Measurements from ENCODE around the gene NEXMIF.
"Not testable (repeated sequence)": the region's sequence is repeated elsewhere in the genome, so short reads cannot be mapped to it uniquely, and the experiment has no call there.

The NEXMIF gene

DNA sequence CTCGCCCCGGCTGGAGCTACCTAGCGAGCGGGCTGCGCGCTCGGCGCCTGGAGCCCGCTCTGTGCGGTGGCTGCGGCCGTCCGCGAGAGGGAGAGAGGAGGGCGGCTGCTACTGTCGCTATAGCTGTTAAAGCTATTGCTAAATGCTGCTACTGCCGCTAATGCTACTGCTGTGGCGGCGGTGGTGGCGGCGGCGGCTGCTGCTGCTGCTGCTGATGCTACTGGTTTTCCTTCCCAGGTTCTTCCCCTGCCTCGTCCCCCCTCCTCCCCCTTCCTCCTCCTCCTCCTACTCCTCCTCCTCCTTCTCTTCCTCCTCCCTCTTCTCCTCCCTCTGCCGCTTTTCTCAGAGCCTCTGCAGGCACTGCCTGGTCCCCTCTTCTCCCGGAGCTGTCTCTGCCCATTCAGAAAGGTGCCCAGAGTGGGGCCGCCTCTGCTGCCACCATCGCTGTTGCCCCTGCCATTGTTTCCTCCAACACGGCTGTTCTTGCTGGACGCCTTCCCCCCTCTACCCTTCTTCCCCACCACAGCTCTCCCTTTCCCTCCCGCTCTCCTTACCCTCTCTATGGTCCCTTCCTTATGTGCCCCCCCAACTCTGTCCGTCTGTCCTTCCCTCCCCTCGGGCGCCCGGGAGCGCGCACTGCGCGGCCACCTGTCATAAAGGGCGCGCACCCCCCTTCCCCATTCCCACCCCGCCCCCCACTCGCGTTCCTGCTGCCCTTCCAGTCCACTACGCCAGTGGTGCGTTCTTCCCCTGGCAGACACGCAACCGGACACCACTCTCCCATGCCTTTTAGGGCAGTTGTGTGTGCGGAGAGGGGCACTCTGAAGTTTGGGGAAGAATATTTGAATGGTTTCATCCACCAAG is at the start of gene NEXMIF:
Gene NEXMIF, minus strand, starts transcription at position 228 of the 864 bp plus-strand sequence.
- peak; percentile 71 for DNase-seq

DNA sequence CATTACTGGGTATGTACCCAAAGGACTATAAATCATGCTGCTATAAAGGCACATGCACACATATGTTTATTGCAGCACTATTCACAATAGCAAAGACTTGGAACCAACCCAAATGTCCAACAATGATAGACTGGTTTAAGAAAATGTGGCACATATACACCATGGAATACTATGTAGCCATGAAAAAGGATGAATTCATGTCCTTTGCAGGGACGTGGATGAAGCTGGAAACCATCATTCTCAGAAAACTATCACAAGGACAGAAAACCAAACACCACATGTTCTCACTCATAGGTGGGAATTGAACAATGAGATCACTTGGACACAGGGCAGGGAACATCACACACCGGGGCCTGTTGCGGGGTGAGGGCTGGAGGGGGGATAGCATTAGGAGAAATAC is 36.7 kb upstream of the NEXMIF start:
- DNase-seq = not testable (repeated sequence)

DNA sequence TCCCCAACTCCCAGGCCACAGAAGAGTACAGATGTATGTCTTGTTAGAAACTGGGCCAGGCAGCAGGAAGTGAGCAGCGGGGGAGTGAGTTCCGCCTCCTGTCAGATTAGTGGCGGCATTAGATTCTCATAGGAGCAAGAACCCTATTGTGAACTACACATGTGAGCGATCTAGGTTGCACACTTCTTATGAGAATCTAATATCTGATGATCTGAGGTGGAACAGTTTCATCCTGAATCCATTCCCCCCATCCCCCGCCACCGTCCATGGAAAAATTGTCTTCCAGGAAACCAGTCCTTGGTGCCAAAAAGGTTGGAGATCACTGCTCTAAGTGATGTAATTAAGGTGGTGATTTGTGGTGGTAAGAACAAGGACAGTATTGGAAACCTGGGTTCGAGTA is 24.5 kb upstream of the NEXMIF start:
- DNase-seq = no peak

DNA sequence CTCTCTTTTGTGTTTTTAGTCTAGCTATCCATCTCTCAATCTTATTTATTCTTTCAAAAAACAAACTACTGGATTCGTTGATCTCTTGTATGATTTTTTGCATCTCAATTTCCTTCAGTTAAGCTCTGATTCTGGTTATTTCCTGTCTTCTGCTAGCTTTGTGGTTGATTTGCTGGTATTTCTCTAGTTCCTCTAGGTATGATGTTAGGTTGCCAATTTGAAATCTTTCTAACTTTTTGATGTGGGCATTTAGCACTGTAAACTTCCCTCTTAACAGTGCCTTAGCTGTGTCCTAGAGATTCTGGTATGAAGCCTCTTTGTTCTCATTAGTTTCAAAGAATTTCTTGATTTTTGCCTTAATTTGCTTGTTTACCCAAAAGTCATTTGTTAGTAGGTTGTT is 15.2 kb upstream of the NEXMIF start:
- DNase-seq = no peak

DNA sequence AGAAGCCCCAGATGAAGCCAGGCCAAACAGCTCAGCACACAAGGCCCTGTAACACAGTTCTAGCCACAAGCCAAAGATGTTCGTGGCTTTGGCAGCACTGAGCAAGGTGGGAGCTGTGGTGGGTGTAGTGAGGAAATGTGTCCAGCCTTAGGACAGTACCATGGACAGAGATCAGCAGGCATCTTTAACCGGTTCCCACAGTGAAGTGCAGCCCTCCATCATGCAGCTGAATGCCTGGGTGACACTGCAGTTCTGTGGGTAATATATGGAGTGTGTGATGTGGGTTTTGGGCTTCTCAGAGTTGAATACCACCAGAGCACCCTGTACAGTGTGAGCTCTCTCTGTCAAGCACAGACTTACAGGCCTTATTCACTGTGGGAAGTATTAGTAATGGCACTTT is 6.0 kb upstream of the NEXMIF start:
- peak; percentile 21 for DNase-seq

DNA sequence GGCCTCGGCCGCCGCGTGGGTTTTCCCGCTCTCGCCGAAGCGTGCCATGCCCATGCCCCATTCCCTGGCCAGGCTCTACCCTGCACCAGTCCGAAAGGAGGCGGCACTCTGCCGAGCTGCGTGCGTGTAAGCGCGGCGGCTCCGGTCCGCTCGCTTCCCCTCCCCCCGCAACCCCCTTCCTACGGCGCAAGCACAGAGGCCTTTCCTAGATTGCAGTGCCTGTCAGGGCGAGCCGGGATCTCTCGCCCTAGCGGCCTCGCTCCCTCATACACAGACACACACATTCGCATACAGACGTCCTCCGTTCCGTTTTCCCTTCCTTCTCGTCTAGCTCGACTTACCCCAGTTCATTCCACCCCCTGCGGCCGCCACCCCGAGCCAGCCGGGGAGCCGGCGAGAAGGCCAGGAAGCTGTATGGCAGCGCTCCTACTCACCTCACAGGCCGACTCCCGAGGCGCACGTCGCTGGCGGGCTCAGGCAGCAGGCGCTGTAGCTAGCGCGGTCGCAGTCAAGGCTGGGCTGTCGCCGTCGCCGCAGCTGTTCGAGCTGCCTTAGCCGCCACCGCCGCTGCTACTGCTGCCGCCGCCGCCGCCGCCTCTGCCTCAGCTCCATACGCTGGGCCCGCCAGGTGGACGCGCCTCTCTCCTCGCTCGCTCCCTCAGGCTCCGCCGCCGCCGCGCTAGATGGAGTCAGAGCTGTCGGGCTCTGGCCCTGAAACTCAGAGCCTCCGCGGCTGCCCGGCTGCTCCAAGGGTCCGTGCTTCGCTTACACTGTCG is 615 bp downstream of the NEXMIF start:
- DNase-seq = peak; percentile 58

DNA sequence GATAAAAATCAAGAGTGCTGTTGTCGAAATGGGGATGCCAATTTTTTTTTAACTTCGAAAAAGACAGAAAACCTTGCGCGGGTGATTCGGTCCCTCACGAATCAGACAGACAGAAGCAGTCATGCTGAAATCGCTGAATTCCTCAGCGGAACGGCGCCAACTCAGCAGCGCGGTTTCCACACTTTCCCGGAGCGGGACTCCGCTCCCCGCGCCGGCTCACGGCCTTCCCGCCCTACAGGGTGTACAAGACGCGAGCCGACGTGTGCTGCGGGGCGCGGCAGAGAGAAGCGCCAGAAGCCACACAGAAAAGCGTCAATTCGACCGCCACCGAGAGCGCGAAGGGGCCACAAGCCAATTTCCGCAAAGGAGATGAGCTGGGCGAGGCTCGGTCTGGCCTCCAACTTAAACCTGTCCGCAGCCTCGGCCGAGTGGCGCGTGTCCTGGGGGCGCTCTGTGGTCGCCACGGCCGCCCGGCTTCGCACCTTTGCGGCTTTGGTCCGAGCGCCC is 1.3 kb downstream of the NEXMIF start:
- peak; percentile 4 for DNase-seq

DNA sequence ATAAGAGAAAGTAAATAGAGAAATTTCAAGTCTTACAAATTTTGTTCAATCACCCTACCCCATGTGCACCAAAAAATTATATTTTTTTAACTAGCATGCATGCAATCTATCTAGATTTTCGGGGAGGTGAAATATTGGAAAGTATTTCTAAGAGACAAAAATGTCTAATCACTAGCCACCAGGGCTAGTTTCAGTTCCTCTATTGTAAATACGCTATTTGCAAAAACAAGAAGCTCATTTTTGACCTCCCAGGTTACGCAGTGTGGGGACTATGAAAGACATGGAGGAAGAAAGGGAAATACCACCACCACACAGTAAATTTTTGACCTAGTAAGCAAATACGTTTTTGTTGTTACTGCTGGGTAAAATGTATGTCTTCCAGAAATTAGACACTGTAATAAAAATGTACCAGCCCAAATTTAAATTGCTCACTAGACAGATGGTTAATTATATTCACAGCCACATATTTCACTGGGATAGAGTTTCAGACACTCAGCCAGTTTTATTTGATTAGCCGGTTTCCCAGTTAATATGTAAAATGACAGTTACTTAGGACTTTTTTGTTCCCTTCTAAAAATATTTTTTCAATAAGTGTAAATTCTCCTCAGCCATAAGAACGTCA is 2.2 kb downstream of the NEXMIF start:
- DNase-seq = peak; percentile 1

DNA sequence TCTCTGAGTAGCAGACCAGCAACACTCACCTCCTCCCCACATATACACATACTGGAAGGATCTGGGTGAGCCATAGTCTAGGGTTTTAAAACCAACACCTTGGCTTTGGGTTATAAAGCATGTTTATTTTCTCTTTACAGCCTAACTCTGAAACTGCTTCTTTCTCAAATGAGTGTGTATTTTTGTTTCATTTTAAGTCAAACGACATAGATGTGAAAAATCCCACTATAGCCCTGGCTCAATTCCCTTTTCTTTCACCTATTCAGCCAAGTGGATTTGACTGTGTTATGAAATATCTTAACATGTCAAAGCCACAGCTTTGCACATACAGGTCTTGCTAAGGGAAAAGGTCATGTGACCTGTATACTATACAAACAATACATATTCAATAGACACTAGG is 13.8 kb downstream of the NEXMIF start:
- no peak for DNase-seq

DNA sequence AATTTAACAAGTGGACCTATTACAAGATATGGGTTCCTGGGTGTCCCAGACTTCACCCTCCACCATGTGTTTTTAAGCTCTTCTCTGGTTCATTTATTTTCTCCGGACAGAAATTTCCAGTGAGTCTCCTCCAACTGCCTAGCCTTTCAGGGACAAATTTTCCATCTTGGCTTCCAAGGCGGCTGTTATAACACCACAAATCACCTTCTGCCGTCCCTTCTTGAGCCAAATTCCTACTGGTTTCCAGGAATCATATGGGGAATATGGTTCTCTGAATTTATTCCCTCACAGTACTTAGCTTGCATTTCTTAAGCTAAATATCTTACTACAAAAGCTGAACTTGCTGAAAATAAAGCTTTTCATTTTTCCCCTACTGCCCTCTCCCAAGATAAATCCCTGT is 18.8 kb downstream of the NEXMIF start:
- DNase-seq = no peak

DNA sequence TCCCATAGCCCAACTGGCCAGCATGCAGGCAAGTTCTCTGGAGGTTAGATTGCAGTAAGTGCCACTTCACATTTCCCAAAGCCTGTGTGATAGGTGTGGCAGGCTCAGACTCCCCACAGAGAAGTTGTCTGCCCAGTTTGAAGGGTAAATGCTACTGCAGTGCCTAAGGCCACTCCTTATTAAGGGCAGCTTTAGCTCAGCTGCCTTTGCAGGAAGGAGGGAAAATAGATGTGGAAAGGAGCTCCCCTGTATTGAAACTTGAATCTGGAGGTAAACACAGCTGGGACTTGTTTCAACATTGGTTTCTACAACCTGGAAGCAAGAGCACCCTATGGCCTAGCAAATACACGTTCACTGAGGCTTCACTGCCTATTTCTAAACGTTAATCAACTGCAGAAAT is 22.4 kb downstream of the NEXMIF start:
- no peak for DNase-seq

DNA sequence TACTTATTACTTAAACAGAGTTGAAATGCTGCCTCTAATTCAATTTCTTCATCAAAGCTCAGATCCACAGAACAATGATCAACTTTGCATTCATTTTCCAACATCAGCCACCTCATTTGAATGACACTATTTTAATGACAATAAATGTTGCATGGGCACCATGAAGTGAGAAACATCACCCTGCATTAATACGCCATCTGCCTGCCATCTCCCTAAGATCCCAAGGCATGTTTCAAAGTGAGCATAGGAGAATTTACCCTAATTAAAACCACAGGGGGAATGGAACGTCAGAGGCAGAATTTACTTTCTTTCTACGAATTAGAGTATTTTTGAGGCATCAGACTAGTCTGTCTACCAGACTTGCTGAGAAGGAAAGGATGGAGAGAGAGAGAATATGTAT is 32.7 kb downstream of the NEXMIF start:
- no peak for DNase-seq

DNA sequence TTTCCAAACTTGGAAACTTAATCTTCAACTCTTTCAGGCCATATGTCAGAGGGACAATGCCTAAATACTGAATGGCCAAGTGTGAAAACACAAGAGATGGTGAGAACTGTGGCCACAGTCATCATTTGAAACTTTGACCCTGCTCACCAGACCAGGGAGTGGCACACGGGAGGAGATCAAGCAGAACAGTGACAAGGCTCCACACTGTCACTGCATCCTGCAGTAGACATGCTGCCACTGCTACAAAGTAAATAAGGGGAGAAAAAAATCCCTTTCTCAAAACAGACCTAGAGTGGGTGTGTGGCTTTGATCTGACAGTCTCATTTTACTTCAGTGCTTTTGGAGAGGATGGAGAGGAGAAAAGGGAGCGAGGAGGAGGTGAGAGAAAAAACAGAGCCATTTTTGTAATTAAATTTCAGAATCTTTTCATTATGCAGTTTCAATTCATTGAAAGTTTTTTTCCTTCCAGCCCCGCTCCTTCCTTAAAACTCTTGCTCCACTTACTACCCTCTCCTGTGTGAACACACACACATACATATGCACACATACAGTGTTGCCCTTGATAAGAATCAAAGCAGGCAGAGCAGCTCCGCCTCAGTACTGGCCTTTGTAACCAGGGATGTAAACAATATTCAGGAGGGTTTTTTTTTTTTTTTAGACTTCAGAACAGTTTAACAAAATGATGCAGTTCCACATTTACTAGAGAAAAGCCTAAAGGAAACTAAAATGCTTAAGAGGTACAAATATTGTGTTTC is 34.4 kb downstream of the NEXMIF start:
- no peak for DNase-seq

DNA sequence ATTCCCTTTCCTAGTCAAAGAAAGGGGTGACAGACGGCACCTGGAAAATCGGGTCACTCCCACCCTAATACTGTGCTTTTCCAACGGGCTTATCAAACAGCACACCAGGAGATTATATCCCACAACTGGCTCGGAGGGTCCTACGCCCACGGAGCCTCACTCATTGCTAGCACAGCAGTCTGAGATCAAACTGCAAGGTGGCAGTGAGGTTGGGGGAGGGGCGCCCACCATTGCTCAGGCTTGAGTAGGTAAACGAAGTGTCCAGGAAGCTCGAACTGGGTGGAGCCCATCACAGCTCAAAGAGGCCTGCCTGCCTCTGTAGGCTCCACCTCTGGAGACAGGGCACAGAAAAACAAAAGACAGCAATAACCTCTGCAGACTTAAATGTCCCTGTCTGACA is 42.9 kb downstream of the NEXMIF start:
- DNase-seq = not testable (repeated sequence)

DNA sequence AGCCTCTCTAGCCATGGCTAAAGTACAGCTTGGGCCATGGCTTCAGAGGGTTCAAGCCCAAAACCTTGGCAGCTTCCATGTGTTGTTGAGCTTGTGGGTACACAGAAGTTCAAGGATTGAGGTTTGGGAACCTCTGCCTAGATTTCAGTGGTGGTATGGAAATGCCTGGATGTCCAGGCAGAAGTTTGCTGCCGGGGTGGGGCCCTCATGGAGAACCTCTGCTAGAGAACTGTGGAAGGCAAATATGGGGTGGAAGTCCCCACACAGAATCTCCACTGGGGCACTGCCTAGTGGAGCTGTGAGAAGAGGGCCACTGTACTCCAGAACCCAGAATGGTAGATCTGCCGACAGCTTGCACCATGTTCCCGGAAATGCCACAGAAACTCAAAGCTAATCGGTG is 59.5 kb downstream of the NEXMIF start:
- DNase-seq = no peak

DNA sequence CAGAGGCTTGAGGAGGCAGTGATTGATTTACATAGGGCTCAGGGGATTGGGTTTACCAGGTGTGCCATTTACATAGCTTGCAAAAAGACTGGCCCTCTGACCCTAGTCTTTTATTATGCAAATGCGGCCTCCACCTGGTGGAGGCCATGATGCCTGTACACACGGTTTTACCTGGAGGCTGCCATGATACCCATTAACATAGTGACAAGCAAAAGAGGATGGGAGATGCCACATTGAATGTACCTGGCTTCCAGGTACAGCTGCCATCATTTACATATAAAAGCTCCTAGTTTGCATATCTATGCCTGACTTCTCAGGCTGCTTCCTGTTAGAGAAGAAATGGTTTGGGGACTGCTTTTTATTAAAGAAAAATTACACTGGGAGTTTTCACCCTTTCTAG is 72.0 kb downstream of the NEXMIF start:
- DNase-seq = no peak

DNA sequence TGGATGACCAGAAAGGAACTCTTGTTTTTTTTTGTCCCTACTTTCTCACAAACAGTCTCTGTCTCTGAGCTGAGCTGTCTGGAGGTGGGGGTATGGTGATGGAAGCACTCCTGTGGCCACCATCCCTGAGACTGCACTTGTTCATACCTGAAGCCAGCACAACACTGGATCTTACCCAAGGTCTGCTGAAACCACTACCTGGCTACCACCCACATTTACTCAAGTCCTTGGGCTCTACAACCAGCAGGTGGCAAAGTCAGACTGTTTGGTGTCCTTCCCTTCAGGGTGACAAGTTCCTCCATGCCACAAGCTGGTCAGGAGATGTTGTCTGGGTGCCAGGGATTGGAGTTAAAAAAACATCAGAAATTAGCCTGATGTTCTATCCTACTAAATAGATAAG is 89.7 kb downstream of the NEXMIF start:
- DNase-seq = no peak

DNA sequence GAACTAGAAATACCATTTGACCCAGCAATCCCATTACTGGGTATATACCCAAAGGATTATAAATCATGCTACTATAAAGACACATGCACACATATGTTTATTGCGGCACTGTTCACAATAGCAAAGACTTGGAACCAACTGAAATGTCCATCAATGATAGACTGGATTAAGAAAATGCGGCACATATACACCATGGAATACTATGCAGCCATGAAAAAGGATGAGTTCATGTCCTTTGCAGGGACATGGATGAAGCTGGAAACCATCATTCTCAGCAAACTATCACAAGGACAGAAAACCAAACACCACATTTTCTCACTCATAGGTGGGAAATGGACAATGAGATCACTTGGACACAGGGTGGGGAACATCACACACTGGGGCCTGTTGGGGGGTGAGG is 105.5 kb downstream of the NEXMIF start:
- not testable (repeated sequence) for DNase-seq

DNA sequence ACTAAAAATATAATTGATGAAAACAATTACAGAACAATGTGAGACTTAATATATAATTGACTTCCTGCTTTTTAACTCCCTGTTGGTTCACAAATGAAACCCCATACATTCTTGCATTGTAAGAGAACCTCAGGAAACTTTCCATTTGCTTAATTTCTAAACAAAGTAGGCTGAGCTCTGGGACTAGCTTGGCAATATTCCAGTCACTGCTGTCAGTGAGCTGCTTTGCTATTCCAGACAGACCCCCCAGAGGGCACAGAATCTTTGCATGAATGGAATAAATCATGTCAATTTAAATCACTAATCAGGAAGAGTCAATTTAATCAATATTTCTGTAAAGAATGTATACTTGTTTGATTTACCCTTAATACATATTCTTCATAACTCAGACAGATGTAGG is 110.6 kb downstream of the NEXMIF start:
- no peak for DNase-seq

DNA sequence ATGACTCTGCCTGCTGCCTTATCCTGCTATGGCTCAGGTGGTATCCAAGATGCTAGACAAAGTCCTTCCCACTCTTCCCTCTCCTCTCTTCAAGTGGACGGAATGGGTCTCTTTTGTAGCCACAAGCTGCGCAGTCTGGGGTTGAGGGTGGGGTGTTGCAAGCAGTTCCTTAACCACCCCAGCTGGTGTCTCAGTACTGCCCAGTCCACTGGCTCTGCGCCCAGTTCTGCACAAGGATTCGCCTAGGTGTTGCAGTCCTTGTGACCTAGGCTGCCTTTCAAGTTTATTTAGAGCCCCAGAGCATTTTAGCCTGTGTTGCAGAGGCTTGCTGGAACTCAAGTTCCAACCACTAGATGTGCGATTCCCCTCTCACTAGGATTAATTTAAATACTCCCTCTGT is 120.7 kb downstream of the NEXMIF start:
- no peak for DNase-seq

DNA sequence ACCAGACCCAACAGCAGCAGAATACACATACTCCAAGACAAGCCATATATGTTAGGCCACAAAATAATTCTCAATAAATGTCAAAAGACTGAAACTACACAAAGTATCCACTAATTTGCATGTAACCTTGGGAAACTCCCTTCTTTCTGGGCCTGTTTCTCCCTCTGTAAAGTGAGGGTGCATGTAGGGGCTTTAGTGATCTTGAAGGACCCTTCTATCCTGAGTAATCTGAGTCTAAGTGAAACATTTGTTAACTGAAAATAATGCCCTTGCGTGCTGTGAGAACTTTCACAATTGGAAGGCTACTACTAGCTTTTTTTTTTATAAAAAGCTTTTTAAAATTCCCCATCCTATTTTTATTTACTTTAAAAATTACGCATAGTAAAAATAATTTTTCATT is 125.2 kb downstream of the NEXMIF start:
- no peak for DNase-seq

DNA sequence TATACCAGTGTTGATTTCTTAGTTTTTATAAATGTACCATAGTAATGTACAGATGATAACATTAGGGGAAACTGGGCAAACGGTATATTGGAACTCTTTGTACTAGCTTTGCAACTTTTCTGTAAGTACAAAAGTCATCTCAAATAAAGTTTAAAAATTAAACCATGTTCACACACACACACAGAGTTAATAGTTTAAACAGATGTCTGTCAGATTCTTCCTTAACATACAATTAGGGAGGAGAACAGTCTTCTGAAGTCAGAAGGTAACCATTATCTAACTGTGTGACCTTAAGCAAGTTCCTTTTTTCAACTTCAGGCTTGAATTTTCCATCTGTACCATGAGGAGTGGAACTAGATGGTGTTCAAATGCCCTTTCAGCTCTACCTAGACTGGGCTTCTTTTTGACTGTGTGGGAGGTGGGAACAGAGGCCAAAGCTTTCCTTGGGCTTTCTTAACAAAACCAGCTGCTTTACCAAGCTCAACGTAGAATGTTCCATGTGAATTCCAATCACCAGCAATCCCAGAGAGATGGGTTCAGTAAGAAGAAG is 127.8 kb downstream of the NEXMIF start:
- no peak for DNase-seq

Measured in hematopoietic multipotent progenitor cell treated with erythropoietin and hydrocortisone succinate and interleukin-3 and kit ligand, for 4 days (in vitro differentiated cells).